HG02852 (cell line): ENCODE measurements around the gene WDR20.
"Not testable (repeated sequence)": the region's sequence is repeated elsewhere in the genome, so short reads cannot be mapped to it uniquely, and the experiment has no call there.

Experiments used
- ATAC-seq: cut with Tn5 transposase; IDR thresholded peaks from one replicate; pipeline ENCODE4 v1.9.1; 2021; ENCODE audit warnings: mild to moderate bottlenecking, moderate library complexity; ENCODE audit not compliant: unreplicated experiment

The WDR20 gene

DNA sequence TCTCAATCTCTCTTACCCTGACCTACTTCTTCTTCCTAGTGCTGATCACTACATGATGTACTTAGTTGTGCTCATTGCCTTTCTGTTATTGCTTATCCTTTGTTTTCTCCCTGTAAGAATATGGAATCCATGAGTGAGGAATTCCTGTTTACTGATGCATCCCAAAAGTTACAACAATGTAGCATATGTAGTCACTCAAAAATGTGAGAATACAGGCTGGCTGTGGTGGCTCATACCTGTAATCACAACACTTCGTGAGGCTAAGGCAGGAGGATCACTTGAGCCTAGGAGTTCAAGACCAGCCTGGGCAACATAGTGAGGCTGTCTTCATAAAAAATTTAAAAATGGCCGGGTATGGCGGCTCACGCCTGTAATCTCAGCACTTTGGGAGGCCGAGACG is 8.0 kb upstream of the WDR20 start:
- no peak for ATAC-seq

GRCh38 chr14:102134021-102134420 is 5.7 kb upstream of the WDR20 start:
- not testable (repeated sequence) for ATAC-seq

DNA sequence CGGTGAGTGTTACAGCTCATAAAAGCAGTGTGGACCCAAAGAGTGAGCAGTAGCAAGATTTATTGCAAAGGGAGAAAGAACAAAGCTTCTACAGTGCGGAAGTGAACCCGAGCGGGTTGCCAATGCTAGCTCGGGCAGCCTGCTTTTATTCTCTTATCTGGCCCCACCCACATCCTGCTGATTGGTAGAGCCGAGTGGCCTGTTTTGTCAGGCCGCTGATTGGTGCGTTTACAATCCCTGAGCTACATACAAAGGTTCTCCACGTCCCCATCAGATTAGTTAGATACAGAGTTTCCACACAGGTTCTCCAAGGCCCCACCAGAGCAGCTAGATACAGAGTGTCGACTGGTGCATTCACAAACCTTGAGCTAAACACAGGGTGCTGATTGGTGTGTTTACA is 5.0 kb upstream of the WDR20 start:
- ATAC-seq: not testable (repeated sequence)

DNA sequence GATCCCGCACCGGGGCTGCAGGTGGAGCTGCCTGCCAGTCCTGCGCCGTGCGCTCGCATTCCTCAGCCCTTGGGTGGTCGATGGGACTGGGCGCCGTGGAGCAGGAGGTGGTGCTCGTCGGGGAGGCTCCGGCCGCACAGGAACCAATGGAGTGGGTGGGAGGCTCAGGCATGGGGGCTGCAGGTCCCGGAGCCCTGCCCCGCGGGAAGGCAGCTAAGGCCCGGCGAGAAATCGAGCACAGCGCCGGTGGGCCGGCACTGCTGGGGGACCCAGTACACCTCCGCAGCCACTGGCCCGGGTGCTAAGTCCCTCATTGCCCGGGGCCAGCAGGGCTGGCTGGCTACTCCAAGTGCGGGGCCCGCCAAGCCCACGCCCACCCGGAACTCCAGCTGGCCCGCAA is 4.2 kb upstream of the WDR20 start:
- ATAC-seq: not testable (repeated sequence)

GRCh38 chr14:102138535-102138934 is 1.2 kb upstream of the WDR20 start:
- ATAC-seq: no peak

DNA sequence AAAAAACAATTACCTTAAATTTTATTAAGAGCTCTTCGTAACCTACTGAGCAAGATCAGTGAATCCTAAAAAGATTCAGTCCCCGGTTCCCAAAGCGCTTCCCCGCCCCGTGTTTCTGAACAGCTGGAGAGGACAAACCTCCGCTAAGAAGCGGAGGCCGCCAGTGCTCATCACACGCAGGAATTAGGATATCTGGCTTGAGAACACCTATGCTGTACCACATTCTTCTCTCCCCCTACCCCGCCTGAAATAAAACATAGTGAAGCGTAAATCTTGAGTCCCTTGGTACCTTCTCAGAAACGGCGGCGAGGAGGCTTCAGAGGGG is 774 bp upstream of the WDR20 start:
- no peak for ATAC-seq

- peak; percentile 12 for ATAC-seq
Measured at GRCh38 chr14:102140027-102140749, 491 bp downstream of the WDR20 start.

DNA sequence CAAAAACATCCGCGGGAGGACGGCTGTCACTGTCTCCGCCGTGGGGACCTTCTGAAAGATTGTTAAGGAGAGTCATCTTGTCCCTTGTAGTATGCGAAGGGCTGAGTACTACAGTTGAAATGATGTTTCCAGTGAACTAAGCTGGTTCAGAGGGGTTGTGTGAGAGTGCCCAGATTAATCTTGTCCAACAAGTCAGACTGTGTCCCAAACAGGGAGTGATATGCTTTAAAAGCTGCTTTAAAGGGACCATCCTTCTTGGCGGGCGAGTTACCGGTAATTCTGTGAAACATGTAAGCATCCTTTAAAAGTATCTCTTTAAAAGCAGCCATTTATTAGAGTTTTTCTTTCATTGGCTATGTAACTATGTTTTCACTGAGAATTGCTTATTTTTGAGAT is 1.1 kb downstream of the WDR20 start:
- ATAC-seq: no peak

DNA sequence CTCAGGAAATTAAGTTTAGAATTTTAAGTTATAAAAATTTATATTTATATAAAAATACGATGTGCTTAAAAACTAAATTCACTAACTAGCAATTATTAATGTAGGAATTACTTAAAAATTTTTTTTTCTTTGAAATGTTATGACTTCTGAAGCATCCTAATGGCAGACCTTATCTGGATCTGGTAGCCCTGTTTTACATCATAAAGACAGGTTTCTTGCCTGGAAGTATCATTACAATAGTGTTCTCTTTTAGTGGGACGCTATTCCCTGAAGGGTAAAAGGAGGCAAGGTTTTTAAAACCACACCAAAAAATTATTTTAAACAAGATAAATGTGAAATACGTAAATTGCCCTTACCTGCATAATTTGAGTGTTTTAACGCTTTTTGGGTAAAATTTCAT is 2.1 kb downstream of the WDR20 start:
- no peak for ATAC-seq

GRCh38 chr14:102144914-102145313 is 5.2 kb downstream of the WDR20 start:
- no peak for ATAC-seq

GRCh38 chr14:102145395-102145794 is 5.7 kb downstream of the WDR20 start:
- no peak for ATAC-seq

DNA sequence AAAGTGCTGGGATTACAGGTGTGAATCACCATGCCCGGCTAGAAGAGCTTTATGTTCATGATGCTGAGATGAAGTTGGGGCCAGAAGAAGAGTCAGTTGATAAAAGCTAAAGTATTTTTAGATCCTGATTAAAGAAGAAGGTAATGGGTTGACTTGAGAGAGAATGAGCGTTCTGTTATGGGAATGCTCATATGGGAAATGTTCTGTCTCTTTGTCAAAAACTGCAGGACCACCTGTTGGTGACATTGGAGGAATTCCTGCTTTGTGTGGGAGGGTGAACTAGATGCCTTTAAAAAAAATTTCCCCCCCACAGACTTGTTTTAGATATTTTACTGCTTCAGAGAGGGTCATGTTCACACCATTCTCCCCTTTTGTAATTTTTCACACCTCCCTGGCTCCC is 6.7 kb downstream of the WDR20 start:
- ATAC-seq: no peak

GRCh38 chr14:102150083-102150482 is 10.4 kb downstream of the WDR20 start:
- no peak for ATAC-seq

- ATAC-seq: no peak
Measured at GRCh38 chr14:102150744-102151143, 11.0 kb downstream of the WDR20 start.

GRCh38 chr14:102151411-102151810 is 11.7 kb downstream of the WDR20 start:
- ATAC-seq: not testable (repeated sequence)

GRCh38 chr14:102154121-102154520 is 14.4 kb downstream of the WDR20 start:
- ATAC-seq: no peak

DNA sequence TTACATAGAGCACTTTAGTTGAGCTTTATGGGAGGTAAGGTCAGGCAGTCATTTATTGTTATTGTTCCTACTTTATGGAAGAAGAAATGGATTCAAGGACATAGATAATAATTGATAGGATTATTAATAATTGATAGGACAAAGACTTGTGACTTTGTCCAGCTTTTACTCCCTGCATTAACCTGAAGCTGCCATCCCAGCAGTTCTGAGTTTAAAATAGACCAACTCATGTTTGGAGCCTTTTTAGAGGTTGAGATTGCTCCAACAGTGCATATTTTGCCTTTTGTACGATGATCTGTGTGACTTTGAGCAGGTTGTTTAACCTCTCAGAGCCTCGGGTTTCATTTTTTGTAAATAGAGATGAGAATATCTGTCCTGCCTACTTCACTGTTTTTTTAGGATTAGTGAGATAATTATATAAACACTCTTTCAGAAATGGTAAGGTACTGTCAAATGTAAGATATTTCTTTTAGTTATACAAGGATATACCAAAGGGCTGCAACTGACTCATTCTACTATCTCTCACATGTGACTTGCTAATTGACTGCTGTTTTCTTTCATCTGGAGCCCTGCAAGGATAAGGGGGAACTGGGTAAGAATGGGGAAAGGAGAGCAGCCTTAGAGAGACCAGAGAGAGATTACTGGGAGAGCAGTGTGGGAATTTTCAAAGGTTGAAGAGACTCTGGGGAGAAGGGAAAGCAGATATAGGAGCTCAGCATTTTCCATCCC is 15.3 kb downstream of the WDR20 start:
- ATAC-seq: no peak

DNA sequence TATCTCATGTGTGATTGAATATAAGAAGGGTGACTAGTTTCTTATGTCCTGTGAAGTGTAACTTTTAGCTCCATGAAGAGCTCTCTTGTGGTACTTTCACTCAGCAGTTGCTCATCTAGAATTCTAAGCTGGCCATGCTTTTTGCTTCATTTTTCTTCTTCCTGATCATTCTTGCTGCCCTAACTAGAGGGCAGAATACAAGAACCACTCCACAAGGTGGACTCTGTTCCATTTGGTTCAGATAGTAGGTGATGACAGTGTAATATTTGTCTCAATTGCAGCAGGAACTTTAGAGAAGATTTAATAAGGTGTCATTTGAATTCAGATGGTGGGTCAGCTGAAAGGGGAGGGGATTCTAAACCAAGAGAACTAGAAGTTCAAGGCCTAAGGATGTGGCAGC is 17.6 kb downstream of the WDR20 start:
- no peak for ATAC-seq

- no peak for ATAC-seq
Measured at GRCh38 chr14:102158797-102159196, 19.1 kb downstream of the WDR20 start.

DNA sequence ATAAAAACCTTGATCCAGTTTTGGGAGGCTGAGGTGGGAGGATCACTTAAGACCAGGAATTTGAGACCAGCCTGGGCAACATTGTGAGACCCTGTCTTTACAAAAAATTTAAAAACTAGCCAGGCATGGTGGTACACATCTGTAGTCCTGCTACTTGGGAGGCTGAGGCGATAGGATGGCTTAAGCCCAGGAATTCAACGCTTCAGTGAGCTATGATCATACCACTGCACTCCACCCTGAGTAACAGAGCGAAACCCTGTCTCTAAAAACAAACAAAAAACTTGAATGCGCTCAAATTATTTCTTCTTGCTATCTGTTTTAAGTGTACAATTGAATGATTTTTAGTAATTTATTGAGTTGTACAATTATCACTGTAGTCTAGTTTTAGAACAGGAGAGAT is 20.1 kb downstream of the WDR20 start:
- ATAC-seq: no peak

DNA sequence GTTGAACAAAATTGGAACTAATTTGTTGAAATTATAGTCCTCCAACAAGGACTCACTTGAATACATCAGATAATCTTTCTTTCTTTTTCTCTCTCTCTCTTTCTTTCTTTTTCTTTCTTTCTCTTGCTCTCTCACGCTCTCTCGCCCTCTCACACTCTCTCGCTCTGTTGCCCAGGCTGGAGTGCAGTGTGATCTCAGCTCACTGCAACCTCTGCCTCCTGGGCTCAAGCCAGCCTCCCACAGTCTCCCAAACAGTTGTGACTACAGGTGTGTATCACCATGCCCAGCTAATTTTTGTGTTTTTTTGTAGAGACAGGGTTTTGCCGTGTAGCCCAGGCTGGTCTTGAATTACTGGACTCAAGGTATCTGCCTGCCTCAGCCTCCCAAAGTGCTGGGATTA is 22.8 kb downstream of the WDR20 start:
- no peak for ATAC-seq

DNA sequence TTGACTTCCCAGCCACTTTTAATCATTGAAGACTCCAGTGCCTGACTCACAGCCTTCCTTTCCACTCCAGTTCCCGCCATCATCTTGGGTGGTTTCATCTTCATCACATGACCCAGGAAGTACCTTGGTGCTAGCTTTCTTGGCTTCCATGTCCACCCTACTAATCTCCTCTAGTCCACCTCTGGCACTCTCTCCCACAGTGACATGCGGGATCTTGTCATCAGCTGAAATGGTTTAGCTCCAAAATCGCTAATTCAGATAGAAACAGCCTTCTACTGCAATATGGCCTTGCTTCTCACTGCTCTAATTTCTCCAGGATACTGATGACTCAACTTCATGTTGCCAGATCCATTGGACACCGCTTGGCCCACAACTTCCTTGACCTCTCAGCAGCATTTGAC is 24.5 kb downstream of the WDR20 start:
- ATAC-seq: no peak

DNA sequence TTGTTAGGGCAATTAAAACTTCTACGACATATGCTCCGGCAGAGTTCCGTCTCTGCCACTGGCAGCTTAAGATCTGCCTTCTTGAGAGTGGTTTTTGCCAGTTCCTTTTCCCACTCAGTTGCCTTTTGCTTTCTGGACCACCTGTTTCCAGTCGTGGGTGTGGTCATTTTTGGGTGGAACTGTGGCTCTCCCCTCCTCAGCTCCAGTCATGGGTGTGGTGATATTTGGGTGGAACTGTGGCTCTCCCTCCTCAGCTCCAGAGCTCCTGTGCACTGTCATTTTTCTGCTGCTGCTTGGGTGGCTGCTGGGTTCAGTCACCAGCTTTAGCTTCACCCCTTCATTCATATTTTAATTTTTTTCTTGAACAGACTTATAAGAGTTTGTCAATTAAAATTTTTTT is 25.3 kb downstream of the WDR20 start:
- ATAC-seq: no peak
